K562 (cell line): ENCODE results near the gene NEU3. TPM values are rescaled to one million over a fixed set of nuclear protein-coding genes. Genes with fewer than 3 reads are reported as not detected.

Experiments used
- ATAC-seq: fragments of 200-7000 bp; cut with Tn5 transposase; 3 replicates; pipeline ENCODE4 v1.9.1; 2020; ENCODE audit warnings: moderate library complexity
- BruUV-seq: library from RNA; stranded (reverse); fragments of 400-500 nt; replicated peaks from 2 replicates; lab custom pipeline; 2021; lab: Mats Ljungman, UMichigan
- CTCF ChIA-PET: fragments of 300-600 bp; formaldehyde crosslinking; extraction: SDS; loops from one replicate; lab custom pipeline; 2021; ENCODE audit warnings: low intra/inter-chr PET ratio; lab: Yijun Ruan, JAX
- POLR2A ChIA-PET: fragments of 300-600, 350-650 bp; sonication (Branson Sonifier 250); formaldehyde crosslinking; extraction: SDS; loops from one replicate; lab custom pipeline; 2021; ENCODE audit warnings: antibody characterized with exemption, inconsistent platforms; lab: Yijun Ruan, JAX
- DNase-seq, 4 experiments: peaks; one replicate each; pipeline versions ENCODE4 v3.0.0 to v3.0.0-alpha.2; 2011 to 2018; ENCODE audit warnings: low spot score in 3 of 4, mixed read lengths in 3 of 4; ENCODE audit errors: extremely low read depth in 1 of 4
- FAIRE-seq: peaks from 2 replicates; lab custom pipeline; 2011; peaks lifted over from hg19 to GRCh38; lab: Jason Lieb, UNC
- H2AFZ ChIP-seq: 2 replicates; pipeline ENCODE4 v1.6.0; 2011; ENCODE audit warnings: low read depth, low read length, control low read depth, inconsistent platforms
- H3K27ac ChIP-seq: fragments of 200-600 bp; 3 replicates; pipeline ENCODE4 v1.8.0; 2011; ENCODE audit warnings: low read depth, mild to moderate bottlenecking, control low read depth, inconsistent platforms, low read length, moderate library complexity, mixed read lengths; ENCODE audit errors: extremely low read depth
- H3K27me3 ChIP-seq, 2 experiments: fragments of 300-600 bp in 1 of 2; 2 replicates in 1 of 2; 3 replicates in 1 of 2; pipeline versions ENCODE4 v1.6.0 to v1.8.0; 2011; ENCODE audit warnings: inconsistent platforms in 2 of 2, low read length in 2 of 2, mild to moderate bottlenecking in 1 of 2, mixed read lengths in 1 of 2, moderate library complexity in 1 of 2; ENCODE audit not compliant: control insufficient read depth in 2 of 2, insufficient read depth in 2 of 2
- H3K36me3 ChIP-seq: fragments of 300-600 bp; 3 replicates; pipeline ENCODE4 v1.8.0; 2011; ENCODE audit warnings: mild to moderate bottlenecking, low read length, inconsistent platforms; ENCODE audit not compliant: control insufficient read depth, insufficient read depth
- H3K4me1 ChIP-seq, 2 experiments: fragments of 200-600 bp in 1 of 2; replicated peaks in 1 of 2; 2 replicates in 1 of 2; 3 replicates in 1 of 2; pipeline versions ENCODE4 v1.5.1 to v1.8.0; 2011; ENCODE audit warnings: inconsistent platforms in 2 of 2, low read length in 2 of 2, mild to moderate bottlenecking in 1 of 2, mixed read lengths in 1 of 2, moderate library complexity in 1 of 2; ENCODE audit not compliant: control insufficient read depth in 2 of 2, insufficient read depth in 2 of 2
- H3K4me2 ChIP-seq: 2 replicates; pipeline ENCODE4 v1.6.1; 2011; ENCODE audit warnings: low read length, control low read depth, inconsistent platforms, mixed read lengths; ENCODE audit not compliant: insufficient read depth
- H3K4me3 ChIP-seq: fragments of 200-600 bp; sonication (generic), shearing (Covaris generic); 2 replicates; pipeline ENCODE4 v1.5.1; 2016; ENCODE audit warnings: control low read depth, inconsistent platforms
- H3K79me2 ChIP-seq: fragments of 200-600 bp; 3 replicates; pipeline ENCODE4 v1.8.0; 2011; ENCODE audit warnings: low read length, inconsistent platforms; ENCODE audit not compliant: control insufficient read depth, insufficient read depth
- H3K9ac ChIP-seq, 2 experiments: 2 replicates each; pipeline versions ENCODE4 v1.6.0 to v1.6.1; 2011; ENCODE audit warnings: low read depth in 2 of 2, low read length in 2 of 2, control low read depth in 1 of 2, inconsistent platforms in 1 of 2, mild to moderate bottlenecking in 1 of 2, mixed read lengths in 1 of 2; ENCODE audit not compliant: insufficient read depth in 1 of 2
- H3K9me1 ChIP-seq: one replicate; pipeline ENCODE4 v1.6.0; 2011; ENCODE audit warnings: inconsistent platforms, mild to moderate bottlenecking, low read length, moderate library complexity; ENCODE audit not compliant: control insufficient read depth, insufficient read depth
- H3K9me3 ChIP-seq: replicated peaks from 2 replicates; pipeline ENCODE4 v1.5.1; 2011; ENCODE audit warnings: low read depth, low read length, inconsistent platforms; ENCODE audit not compliant: control insufficient read depth, insufficient read depth
- H4K20me1 ChIP-seq: replicated peaks from 2 replicates; pipeline ENCODE4 v1.6.1; 2011; ENCODE audit warnings: low read length, inconsistent platforms, mixed read lengths; ENCODE audit not compliant: control insufficient read depth, insufficient read depth
- ETS2 ChIP-seq: IDR thresholded peaks from 2 replicates; pipeline ENCODE4 v1.6.1; 2016; ENCODE audit warnings: borderline replicate concordance, missing genetic modification characterization, mild to moderate bottlenecking, moderate library complexity, missing compliant biosample characterization; ENCODE audit not compliant: poor library complexity, severe bottlenecking
- MEF2A ChIP-seq: IDR thresholded peaks from 2 replicates; pipeline ENCODE4 v1.6.1; 2011; ENCODE audit warnings: low read depth, mild to moderate bottlenecking, low read length, moderate library complexity; ENCODE audit not compliant: control insufficient read depth
- MITF ChIP-seq: IDR thresholded peaks from 2 replicates; pipeline ENCODE4 v1.6.1; 2014; ENCODE audit warnings: antibody characterized with exemption
- PHF20 ChIP-seq: fragments of 450-650 bp; IDR thresholded peaks from 2 replicates; pipeline ENCODE4 v1.6.1; 2018; ENCODE audit not compliant: partially characterized antibody
- RBM39 ChIP-seq: fragments of 200-400 bp; formaldehyde crosslinking; optimal IDR thresholded peaks from 2 replicates; pipeline ENCODE3; 2018; ENCODE audit warnings: low read depth, low read length
- TAF7 ChIP-seq: fragments of 450-650 bp; IDR thresholded peaks from 2 replicates; pipeline ENCODE4 v1.6.1; 2016; ENCODE audit warnings: missing genetic modification characterization, missing compliant biosample characterization
- TCF7 ChIP-seq: sonication (generic); IDR thresholded peaks from 2 replicates; pipeline ENCODE4 v1.6.1; 2016; ENCODE audit warnings: antibody characterized with exemption, borderline replicate concordance
- ZNF239 ChIP-seq: fragments of 250-450 bp; sonication (Bioruptor Pico); IDR thresholded peaks from 2 replicates; pipeline ENCODE4 v1.4.0; 2020; ENCODE audit warnings: mild to moderate bottlenecking
- WGBS: fragments of 100-300 bp; shearing (Covaris generic); methylation state at CpG from one replicate; pipeline ENCODE4 v1.1.6; 2016; ENCODE audit warnings: low coverage, mixed read lengths; ENCODE audit not compliant: insufficient coverage; ENCODE audit errors: missing lambda C conversion rate; 5-methylcytosine and 5-hydroxymethylcytosine counted together
- in situ Hi-C: fragments of 300-500 bp; cut with MboI; formaldehyde crosslinking; loops from 4 replicates; pipeline ENCODE4 v1.15.0; 2018; ENCODE audit warnings: inconsistent platforms, mixed read lengths
- intact Hi-C: fragments of 100-400 bp; cut with micrococcal nuclease; formaldehyde crosslinking; loops from 2 replicates; pipeline ENCODE4 v1.14.2; 2022
- polyA plus RNA-seq, 8 experiments: library from polyadenylated mRNA; depleted of rRNA in 4 of 8; stranded (reverse) in 5 of 8; unstranded in 3 of 8; fragments of >200 nt; fragmentation: Nextera tagmentation in 2 of 8; fragmentation: Illumina TruSeq in 1 of 8; extraction: Ambion mirVana in 2 of 8; extraction: Trizol in 1 of 8; gene quantifications; 2 replicates each; pipeline versions ENCODE4 v1.2.1 to v1.2.3, GENCODE V29; 2011 to 2014; ENCODE audit warnings: inconsistent platforms in 1 of 8, missing spikeins in 1 of 8
- total RNA-seq, 7 experiments: library from RNA; depleted of rRNA in 6 of 7; stranded (reverse); fragments of >200 nt in 6 of 7; fragmentation: Illumina TruSeq in 2 of 7; extraction: Trizol in 2 of 7; gene quantifications; 2 replicates each; pipeline versions ENCODE4 v1.2.1 to v1.2.3, GENCODE V29; 2011 to 2021; ENCODE audit warnings: low replicate concordance in 1 of 7

The NEU3 gene
- total and polyA plus RNA-seq, 9 of the 15 experiments (the other 6 are each of a cell fraction or from before 2014, with no cell fraction given) = 6.2 to 41.3 (median 31.1) TPM

- no peaks in the 10 kb centered on the region for H3K9me1 ChIP-seq
- in situ Hi-C loops = no loop called here
- intact Hi-C loops = no loop called here
- H4K20me1 ChIP-seq = no peaks in the 10 kb centered on the region
- BruUV-seq = no TSS peak
- H3K27me3 ChIP-seq = no peaks in the 10 kb centered on the region
- ChIA-PET CTCF (interaction anchor here (1.5 kb wide), 1 partner anchor 306 kb away, joined by 7 read pairs; no protein-coding TSS in a partner anchor), POLR2A (interaction anchor here (0.6 kb wide), 1 partner anchor 15 kb away, joined by 3 read pairs; no protein-coding TSS in a partner anchor)
- H3K9me3 ChIP-seq = no peaks in the 10 kb centered on the region
- FAIRE-seq (no peak), ATAC-seq (no peak), DNase-seq (no peak)
- WGBS = 71% methylated on average over 5 of the region's 5 CpGs
- peaks cover 0 to 11% of the 10 kb centered on the region in 2 experiments; a peak in 3 of 5 replicates for H3K4me1 ChIP-seq
- peaks cover 57% of the 10 kb centered on the region; the same call in 2 of the 3 replicates for H3K36me3 ChIP-seq
- TF ChIP-seq MITF (no peak), MEF2A (no peak), TAF7 (tag) (no peak), ZNF239 (CRISPR knock-in tag) (no peak), ETS2 (tag) (no peak), TCF7 (no peak), RBM39 (no peak), PHF20 (no peak)
- no peak overlapping the region for H3K27ac ChIP-seq
- H3K4me3 ChIP-seq = no peak overlapping the region
- peaks cover 9% of the 10 kb centered on the region; the same call in 2 of the 3 replicates for H3K79me2 ChIP-seq
- H2AFZ ChIP-seq = no peak overlapping the region
- H3K4me2 ChIP-seq = no peak overlapping the region
- H3K9ac ChIP-seq = peak overlapping the region in 1 of 2 experiments; percentile 56; a peak in 1 of 4 replicates
These were observed 46.5 kb upstream of the NEU3 start for GRCh38 chr11:74942073-74942759.
